A549 treated with DMSO at 1 μM for 4 hours (cell line): ENCODE measurements around the gene CTRL. TPM values are rescaled to one million over a fixed set of nuclear protein-coding genes. Genes with fewer than 3 reads are reported as not detected.

Source experiments
- total RNA-seq: library from RNA; stranded (reverse); fragments of 200-300 nt; extraction: Qiagen RNA extraction; gene quantifications from 5 replicates; pipeline ENCODE4 v1.2.3, GENCODE V29; 2022; ENCODE audit warnings: low read depth

Gene CTRL
- total RNA-seq, result 1.5 to 2.2 TPM (median 2.0 TPM) in 5 replicates

GRCh38 chr16:67931712-67932461, at the start of gene CTRL:
CTRL (minus strand) TSS chr16:67931862; CDS start chr16:67931852, 10 bp downstream.

DNA sequence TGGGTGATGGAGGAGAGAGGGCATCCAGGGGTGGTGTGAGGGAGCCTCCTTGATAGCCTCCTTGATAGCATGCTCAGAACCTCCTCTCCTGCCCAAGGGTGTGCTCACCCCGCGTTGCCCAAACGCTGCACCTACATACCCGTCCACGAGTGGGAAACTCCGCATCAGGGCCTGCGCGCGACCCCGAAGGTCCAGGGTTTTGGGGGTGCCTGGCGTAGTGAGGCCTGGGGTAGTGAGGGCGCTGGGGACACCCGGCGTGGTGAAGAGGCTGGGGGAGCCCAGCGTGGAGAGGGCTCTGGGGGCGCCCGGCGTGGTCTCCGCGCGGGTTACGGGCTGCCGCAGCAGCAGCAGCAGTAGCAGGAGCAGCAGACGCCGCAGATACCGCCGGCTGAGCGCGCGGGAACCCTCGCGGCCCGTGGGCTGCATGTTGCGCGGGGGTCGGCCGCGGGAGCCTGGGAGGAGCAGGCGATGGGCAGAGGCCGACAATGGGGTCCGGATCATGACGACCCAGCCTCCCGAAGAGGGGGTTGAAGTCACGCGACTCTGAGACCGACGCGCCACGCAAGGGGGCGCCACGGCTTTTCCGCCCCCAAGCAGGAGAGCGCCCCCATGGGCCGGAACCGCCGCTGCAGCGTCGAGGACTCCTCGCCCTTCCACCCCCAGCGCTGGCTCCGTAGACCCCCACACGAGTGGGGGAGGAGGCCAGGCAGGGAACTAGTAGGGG, 48.5 kb upstream of the CTRL start, which contains the start of gene DPEP3:
DPEP3 (minus strand) TSS at position 545 of the 724 bp plus-strand sequence; CDS start at position 426, 119 bp downstream.

DNA sequence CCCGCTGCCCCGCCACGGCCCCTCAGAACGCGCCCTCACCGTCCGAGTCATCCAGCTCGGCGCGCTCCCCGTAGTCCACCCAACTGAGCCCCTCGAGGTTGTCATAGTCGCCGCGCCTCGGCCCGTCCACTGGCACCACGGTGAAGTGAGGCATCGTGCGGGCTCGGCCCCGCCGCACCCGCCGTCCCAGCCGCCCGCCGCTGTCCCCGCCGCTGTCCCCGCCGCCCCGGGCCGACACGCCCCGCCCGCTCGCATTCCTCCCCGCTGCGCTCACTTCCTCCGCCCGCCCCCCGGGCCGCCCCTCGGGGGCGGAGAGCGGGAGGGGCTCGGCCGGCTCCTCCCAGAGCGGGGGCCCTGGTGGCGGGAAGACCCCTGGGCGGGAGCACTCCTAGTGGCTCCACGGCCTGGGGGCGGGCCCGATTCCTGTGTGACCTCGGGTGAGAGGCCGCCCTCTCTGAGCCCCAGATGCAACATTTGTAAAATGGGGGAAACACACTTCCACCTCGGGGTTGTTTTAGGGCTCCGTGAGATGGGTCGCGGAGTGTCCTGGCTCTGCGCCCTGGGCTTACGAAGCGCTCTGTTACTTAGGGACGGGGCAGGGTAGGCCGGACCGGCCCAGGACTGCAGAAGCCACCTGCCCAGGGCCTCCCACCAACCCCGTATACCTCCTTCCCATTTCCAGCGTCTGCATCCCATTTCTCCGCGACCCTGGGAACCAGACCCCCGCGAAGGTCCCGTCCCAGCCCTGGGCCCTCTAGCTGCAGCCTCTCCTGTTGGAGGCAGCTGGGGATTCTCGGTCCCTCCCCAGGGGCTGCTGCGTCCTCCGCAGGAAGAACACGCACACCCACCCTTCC, 37.0 kb upstream of the CTRL start, which contains the start of gene SLC12A4:
SLC12A4 (minus strand) TSS at position 238 of the 854 bp plus-strand sequence; CDS start at position 154, 84 bp downstream.

DNA sequence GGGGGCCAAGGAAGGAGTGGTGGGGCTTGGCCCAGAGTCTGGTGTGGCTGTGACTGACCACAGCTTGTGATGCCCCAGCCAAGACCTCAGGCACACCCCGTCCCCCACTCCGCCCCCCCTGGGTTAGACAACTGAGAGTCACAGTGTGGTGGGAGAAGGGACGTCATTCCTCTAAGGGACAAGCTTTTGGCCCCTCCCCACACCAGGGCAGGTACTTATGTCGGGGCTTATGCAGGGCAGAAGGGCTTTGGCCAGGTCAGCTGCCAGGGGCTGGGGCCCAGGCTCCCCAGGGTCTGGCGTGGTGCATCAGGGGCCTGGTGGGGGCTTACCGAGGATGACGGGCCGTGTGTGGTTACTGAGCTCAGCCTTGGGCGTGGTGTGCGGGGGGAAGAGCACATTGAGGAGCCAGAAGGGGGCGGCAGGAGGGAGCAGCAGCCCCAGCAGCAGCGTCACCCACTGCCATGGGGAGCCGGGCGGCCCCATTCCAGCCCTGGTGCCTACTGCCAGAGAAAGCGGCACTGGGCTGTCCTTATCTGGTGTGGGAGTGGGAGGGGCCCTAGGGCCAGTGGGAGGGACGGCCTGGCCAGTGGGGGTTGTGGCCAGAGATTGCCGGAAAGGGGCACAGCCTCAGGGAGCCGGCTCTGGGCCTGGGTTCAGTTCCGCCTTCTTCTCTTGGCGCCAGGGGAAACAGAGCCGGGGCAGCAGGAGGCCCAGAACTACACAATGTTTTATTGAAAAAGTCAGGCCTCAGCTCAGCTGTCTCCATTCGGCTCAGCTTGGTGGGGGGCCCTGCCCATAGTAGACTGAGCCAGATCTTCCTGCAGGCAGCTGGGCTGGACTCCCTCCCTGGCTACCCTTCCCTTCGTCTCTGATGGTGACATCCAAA, 12.2 kb upstream of the CTRL start, which contains the start of gene LCAT:
LCAT (minus strand) TSS at position 502 of the 886 bp plus-strand sequence; CDS start at position 483, 19 bp downstream.

GRCh38 chr16:67936124-67936879, 4.6 kb upstream of the CTRL start, which contains the start of gene PSMB10:
PSMB10 (minus strand) TSS chr16:67936850; CDS start chr16:67936749, 101 bp downstream.

DNA sequence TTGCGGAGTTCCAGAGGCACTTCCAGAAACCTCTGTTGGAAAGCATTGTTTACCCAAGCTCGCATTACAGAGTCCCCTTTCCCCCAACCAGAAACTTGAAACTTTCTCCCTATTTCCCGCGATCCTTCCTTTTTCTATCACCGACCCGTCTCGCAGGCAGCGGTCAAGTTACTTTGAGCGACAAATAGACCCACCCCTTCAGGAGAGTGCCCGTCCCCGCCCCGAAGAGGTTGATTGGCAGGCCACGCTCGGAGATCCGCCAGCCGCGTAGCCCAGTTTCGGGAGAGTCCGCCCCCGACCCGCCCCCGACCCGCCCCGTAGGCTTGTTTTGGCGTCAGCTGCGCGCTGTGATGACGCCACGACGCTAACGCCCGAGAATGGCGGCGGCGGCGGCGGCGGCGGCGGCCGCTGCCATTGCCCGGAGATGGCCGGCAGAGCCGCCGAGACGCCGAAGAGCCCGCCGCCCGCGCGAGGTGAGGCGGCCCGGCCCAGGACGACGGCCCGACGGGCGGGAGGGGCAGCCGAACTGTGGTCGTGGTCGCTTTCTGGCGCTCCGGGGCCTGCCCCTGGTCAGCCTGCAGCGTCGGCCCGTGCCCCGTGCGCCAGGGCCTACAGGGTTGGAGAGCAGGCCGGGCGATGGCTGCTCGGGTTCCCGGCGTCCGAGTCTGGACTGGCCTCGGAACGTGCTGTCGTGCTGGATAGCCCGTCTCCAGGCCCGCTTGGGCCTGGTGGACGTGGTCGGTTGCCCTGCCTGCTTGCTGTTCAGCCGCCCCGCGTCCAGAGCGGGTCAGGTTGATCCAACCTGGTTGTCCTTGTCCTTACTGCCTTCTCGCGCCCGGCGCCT, 38.5 kb downstream of the CTRL start, which contains the start of gene PSKH1:
PSKH1 (plus strand) TSS at position 356 of the 844 bp plus-strand sequence. CDS start 15,496 bp downstream, outside the sequence.

GRCh38 chr16:67884684-67885083, 47.0 kb downstream of the CTRL start, which contains the start of gene NRN1L:
NRN1L (plus strand) TSS chr16:67884885; CDS start chr16:67884904, 19 bp downstream.

Other genes starting within 250 kb of the CTRL start
- gene GFOD2, start 212.5 kb downstream of the CTRL start, total RNA-seq, result 16.1 to 17.8 TPM (median 17.5 TPM) in 5 replicates
- gene RANBP10, start 125.3 kb downstream of the CTRL start, total RNA-seq, result 8.5 to 11.0 TPM (median 9.6 TPM) in 5 replicates
- gene TSNAXIP1, start 125.0 kb downstream of the CTRL start, total RNA-seq, result 0.32 to 0.56 TPM (median 0.47 TPM) in 5 replicates
- 25.6 to 42.9 TPM (median 41.3 TPM) in 5 replicates for gene THAP11, start 89.5 kb downstream of the CTRL start, total RNA-seq
- 229 to 266 TPM (median 237 TPM) in 5 replicates for gene NUTF2, start 84.9 kb downstream of the CTRL start, total RNA-seq
- gene CENPT, start 84.2 kb downstream of the CTRL start, total RNA-seq, result 27.0 to 30.7 TPM (median 29.1 TPM) in 5 replicates
- 45.9 to 72.1 TPM (median 66.4 TPM) in 5 replicates for gene EDC4, start 58.8 kb downstream of the CTRL start, total RNA-seq
- 0.22 to 0.29 TPM in 2 of 5 replicates, not detected in the others for gene NRN1L, start 47.0 kb downstream of the CTRL start, total RNA-seq
- gene PSKH1, start 38.6 kb downstream of the CTRL start, total RNA-seq, result 12.7 to 20.2 TPM (median 14.9 TPM) in 5 replicates
- gene PSMB10, start 5.0 kb upstream of the CTRL start, total RNA-seq, result 45.3 to 56.5 TPM (median 47.3 TPM) in 5 replicates
- gene LCAT, start 12.3 kb upstream of the CTRL start, total RNA-seq, result 6.7 to 11.9 TPM (median 10.9 TPM) in 5 replicates
- gene SLC12A4, start 36.8 kb upstream of the CTRL start, total RNA-seq, result 25.2 to 32.7 TPM (median 29.1 TPM) in 5 replicates
- gene DPEP3, start 48.6 kb upstream of the CTRL start, total RNA-seq, result not detected in 5 replicates
- gene DPEP2, start 67.6 kb upstream of the CTRL start, total RNA-seq, result not detected in 5 replicates
- not detected in 5 replicates for gene DPEP2NB, start 84.0 kb upstream of the CTRL start, total RNA-seq
- gene DDX28, start 91.4 kb upstream of the CTRL start, total RNA-seq, result 19.6 to 20.7 TPM (median 20.1 TPM) in 5 replicates
- gene DUS2, start 91.4 kb upstream of the CTRL start, total RNA-seq, result 16.1 to 19.0 TPM (median 18.4 TPM) in 5 replicates
- 14.7 to 19.0 TPM (median 18.8 TPM) in 5 replicates for gene NFATC3, start 153.5 kb upstream of the CTRL start, total RNA-seq